DLD1 (cell line): Measurements from ENCODE around the gene SLC22A23.

Experiments
- in situ Hi-C: cut with HindIII; loops from 2 replicates; pipeline ENCODE4 v1.10.0; 2017; ENCODE audit warnings: low sequenced_read_pairs

The SLC22A23 gene, protein sequence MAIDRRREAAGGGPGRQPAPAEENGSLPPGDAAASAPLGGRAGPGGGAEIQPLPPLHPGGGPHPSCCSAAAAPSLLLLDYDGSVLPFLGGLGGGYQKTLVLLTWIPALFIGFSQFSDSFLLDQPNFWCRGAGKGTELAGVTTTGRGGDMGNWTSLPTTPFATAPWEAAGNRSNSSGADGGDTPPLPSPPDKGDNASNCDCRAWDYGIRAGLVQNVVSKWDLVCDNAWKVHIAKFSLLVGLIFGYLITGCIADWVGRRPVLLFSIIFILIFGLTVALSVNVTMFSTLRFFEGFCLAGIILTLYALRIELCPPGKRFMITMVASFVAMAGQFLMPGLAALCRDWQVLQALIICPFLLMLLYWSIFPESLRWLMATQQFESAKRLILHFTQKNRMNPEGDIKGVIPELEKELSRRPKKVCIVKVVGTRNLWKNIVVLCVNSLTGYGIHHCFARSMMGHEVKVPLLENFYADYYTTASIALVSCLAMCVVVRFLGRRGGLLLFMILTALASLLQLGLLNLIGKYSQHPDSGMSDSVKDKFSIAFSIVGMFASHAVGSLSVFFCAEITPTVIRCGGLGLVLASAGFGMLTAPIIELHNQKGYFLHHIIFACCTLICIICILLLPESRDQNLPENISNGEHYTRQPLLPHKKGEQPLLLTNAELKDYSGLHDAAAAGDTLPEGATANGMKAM

DNA sequence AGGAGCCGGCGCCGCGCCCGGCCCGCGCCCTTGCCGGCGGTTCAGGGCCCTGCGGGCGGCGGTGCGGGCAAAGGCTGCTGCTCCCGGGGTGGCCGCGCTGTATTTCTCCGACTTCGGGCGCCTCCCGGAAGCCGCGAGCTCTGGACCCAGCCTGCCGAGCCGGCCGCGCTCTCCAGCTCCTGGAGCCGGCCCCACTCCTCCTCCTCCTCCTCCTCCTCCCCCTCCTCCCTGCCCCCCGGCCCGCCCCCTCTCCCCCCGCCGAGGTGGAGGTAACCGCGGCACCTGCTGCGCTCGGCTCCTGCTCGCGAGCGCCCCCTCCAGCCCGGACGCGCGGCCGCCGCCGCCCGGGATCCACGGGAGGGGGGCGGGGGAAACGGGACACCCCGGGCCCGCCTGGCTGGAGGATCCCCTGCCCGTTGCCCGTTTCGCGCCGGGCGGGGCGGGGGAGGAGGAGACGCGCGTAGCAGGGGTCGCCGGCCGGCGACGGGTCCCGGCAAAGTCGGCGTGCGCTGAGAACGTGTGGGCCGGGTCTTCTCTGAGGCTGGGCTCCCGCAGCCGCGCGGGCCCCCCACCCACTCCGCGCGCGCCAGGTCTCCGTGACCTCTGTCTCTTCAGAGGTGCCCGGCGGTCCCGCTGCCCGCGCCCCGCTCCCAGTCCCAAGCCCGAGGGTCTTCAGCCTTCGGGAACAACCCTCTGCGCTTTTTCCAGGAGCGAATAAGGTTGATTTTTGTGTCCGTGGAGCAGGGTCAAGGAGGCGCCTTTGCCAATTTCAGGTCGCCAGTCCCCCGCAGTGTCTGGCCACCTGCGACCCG is at the start of gene SLC22A23:
Gene SLC22A23 (minus strand): TSS at position 153 of the 812 bp plus-strand sequence. CDS start 491 bp downstream, outside the sequence.
- in situ Hi-C loops = no loop called here

DNA sequence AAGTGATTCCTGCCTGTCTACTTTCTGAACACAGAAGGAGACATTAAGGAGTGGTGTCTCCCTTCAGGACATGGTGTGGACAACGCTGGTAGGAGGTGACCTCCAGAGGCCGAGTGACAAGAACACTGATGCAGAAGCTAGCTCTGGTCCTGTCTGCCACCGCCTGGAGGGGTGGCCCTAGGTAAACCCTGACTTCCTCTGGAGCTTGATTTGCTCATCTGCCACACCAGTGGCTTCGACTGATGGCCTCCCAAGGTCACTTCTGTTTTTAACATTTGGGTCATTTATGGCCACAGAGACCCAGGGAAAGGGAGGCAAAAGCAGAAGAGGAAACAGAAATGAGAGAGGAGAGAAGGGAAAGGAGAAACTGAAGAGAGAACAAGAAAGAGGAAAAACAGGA is 49.4 kb upstream of the SLC22A23 start:
- in situ Hi-C loops = no loop called here

DNA sequence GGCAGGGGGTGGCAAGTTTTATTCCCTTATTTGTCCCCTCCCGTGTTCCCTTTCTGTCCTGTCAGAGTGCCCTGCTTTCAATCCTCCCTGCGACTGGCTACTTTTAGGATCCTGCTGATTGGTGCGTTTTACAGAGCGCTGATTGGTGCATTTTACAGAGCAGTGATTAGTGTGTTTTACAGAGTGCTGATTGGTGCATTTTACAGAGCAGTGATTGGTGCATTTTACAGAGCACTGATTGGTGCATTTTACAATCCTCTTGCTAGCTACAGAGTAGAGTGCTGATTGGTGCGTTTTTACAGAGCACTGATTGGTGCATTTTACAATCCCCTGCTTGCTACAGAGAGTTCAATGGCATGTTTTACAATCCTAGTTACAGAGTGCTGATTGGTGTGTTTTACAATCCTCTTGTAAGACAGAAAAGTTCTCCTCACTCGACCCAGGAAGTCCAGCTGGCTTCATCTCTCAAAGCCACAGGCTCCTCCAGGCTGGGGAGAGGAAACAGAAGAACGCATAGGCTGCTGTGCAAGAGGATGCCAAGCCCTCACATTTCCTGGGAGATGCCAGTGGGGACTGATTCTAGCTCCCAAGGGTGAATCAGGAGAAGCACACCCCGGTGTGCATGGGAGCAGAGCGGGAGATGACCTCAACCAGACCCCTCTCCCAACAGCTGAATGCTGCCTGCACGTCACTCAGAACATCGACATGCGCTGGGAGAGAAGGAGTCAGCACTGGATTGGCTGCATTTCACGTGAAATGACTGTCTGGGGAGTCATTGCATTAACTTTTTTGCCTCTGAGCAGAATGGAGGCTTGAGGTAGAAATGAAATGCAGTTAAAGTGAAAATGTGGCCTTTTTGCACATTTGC is 48.3 kb upstream of the SLC22A23 start:
- in situ Hi-C loops = no loop called here

DNA sequence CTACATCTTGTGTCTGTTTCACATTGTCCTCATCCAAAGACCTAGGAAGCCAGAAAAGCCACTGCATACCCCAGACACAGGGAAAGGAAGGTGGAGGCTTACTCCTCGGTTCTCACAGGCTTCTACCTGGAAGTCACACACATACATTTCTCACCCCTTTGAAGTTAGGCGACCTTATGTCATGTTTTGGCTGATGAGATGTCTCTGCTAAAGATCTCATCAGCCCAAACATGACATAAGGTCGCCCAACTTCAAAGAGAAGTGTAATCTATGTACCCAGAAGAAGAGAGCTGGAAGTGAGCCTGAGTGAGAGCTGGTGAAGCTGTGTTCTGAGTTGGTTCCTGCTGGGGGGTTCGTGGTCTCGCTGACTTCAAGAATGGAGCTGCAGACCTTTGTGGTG is 47.5 kb upstream of the SLC22A23 start:
- in situ Hi-C loops = no loop called here

DNA sequence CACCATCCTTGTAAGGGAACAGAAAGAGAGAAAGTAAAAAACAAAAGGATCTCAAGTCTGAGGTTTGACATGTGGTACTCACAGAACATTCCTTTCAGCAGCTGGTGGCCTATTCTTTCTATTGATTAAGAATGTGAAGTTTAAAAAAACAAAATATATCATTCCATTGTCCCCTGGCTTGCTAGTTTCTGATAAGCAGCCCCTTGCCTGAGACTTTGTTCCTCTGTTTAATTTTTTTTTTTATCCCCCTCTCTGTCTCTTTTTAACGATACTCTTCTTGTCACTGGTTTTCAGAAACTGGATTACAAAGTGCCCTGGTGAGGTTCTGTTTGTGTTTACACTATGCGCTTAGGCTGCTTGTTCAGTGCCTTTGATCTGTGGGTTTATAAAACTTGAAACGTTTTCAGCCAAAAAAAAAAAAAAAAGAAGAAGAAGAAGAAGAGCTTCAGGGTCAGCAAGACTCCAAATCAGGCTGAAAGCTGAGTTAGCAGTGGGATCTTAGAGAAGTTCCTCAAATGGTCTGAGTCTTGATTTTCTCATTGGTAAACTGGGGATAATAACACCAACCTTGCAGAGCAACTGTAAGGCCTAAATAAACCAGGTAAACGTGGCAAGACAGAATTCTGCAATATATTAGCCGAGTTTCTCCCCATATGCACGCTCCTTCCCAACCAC is 45.1 kb upstream of the SLC22A23 start:
- in situ Hi-C loops = no loop called here

DNA sequence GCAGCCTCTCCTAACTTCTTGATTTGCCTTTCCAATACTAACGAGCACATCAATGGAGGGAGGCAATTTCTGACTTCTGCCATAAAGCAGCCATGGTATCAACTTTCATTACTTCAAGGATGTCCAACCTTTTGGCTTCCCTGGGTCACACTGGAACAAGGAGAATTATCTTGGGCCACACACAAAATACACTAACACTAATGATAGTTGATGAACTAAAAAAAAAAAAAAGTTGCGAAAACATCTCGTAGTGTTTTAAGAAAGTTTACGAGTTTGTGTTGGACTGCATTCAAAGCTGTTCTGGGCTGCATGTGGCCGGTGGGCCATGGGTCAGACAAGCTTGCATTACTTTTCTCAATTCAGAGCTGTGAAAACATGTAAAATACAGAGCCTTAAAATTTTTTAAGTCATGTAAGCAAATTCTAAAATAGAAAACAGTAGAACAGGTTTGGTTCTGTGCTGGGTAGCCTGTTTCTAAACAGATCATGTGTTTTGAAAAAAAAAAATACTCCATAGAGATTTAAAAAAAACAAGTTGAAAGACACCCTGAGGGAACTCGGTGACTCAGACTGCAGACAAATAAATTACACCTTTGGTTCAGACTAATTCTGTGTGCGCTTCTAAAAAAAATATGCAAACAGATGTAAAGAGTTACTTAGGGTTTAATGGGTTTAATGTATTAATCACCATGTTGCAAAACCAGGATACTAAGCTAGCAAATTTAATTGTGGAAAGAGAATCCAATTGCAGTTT is 43.6 kb upstream of the SLC22A23 start:
- in situ Hi-C loops = no loop called here

DNA sequence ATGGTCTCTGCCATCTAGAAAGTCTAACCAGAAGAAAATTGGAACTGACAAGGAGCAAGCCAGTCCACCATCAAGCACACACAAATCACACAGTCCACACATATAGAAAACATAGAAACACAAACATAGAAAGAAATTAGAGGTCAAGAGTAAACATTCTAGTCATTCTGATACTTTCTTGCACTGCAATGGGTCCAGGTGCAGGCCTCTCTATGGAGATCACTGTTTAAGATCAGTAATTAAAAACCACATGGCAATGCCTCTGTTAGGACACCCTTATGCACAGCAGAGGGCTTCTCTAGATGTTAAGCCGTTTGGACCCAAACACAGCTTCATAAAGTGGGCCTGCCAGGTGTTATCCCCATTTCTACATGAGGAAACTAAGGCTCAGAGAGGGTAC is 42.8 kb upstream of the SLC22A23 start:
- in situ Hi-C loops = no loop called here

DNA sequence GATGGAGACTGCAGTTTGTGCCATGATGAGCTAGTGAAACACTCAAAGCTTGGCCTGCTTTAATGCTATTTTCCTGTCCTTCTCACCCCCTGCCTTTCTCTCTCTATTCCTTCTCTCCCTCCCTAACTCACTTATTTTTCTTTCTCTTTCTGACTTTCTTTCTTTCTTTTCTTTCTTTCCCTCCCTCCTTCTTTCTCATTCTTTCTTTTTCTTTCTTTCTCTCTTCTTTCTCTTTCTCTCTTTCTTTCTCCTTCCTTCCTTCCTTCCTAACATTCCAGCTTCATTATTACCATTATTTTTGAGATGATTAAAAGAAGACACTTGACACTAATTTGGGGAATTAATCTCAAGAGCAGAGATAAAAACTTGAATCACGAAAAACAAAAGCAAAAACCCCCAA is 39.5 kb upstream of the SLC22A23 start:
- in situ Hi-C loops = no loop called here

DNA sequence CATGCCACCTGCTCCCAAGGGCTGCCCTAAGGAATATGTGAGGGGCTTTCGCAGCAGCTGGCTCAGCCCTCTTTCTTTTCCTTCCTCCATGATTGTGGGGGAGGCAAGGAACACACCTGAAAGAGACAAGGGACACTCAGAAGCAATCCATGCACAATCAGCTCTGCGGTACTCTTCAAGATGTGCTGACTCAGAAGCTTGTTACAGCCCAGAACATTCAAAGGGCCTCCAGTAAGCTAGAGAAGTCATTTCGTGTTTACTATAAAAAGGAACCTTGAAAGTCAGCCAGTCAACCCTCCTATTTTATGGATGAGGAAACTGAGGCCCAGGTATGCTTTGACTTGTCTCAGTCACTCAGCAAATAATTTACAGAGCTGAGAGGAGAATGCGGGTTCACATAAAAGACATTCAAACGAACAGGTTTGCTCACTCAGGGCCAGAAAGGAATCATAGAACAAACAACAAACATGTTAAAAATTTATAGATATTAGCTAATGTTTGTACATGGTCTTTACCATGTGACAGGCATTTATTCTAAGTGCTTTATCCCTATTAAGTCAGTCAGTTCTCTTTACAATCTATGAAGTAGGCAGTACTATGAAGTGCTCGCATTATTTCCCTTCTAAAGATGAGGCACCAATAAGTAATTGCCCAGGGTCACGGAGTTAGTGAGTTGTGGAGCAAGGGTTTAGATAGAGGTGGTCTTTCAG is 37.7 kb upstream of the SLC22A23 start:
- in situ Hi-C loops = no loop called here

DNA sequence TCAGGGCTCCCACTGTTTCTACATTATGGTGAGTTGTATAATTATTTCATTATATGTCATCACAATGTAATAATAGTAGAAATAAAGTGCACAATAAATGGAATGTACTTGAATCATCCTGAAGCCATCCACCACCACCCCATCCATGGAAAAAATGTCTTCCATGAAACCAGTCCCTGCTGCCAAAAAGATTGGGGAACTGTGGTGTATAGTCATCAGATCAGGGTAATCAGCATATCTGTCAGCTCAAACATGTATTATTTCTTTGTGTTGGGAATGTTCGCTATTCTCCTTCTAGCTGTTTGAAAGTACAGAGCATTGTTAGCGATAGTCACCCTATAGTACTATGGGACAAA is 33.8 kb upstream of the SLC22A23 start:
- in situ Hi-C loops = no loop called here

DNA sequence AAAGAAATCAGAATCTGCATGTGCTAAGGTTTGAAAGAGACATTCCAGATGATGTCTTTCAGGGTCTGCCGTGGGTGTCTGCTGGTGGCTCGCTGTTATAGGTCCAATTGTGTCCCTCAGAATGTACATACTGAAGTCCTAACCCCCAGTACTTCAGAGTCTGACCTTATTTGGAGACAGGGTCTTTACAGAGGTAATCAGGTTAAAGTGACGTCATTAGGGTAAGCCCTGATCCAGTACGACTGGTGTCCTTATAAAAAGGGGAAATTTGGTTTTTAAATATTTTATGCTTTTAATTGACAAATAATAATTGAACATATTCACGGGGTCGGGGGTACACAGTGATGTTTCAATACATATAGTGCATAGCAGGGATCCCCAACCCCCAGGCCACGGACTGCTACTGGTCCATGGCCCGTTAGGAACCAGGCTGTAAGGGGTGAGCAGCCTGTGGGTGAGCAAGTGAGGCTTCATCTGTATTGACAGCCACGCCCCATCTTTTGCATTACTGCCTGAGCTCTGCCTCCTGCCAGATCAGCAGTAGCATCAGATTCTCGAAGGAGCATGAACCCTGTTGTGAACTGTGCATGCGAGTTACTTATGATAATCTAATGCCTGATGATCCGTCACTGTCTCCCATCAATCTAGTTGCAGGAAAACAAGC is 33.2 kb upstream of the SLC22A23 start:
- in situ Hi-C loops = no loop called here

DNA sequence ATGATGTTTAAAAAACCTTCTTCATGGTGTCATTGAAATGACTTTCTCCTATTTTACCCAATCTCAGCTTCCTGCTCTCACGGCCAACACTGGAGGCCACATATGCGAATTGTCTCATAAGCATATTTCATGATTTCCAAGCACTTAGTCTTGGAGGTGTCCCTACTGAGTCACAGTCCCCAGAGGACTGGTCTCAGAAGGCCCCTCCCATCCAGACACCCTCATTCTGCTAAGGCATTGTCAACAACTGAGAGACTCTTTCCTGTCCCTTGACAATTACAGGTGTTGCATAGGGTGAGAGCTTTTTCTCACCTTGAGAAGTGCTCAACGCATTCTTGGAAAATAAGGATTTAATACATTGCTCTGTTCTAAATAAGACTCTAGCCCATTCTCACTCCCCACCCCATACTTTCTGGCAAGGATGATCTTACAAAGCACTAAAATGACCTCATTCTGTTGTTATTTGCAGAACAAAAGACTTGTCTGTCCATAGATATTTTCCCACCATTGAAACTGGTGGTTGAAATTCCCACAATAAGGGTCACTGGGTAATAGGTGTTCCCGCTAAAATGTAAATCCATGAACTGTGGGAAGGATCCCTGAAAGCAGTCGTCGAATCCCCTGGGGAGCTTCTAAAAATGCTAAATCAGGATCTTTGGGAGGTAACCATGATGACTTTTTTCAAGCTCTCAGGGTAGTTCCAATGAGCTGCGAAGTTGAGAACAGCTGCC is 32.3 kb upstream of the SLC22A23 start:
- in situ Hi-C loops = no loop called here

DNA sequence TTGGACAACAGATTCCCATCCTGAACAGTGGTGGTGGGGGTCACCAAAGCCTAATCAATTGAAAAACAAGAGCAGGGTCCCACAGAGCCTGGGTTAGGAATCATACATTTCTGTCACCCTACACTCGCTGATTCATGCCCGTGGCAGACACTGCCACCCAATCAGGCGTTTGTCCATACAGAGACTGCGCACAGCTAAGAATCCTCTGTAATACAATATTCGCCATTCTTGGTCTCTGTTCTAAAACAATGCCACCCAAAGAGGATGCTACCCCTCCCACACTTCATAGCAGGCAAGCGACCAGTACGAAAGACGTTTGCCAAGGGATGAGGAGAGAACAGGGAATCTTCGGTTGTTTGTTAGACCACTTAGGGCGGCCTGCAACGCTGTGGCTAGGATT is 28.1 kb upstream of the SLC22A23 start:
- in situ Hi-C loops = no loop called here

DNA sequence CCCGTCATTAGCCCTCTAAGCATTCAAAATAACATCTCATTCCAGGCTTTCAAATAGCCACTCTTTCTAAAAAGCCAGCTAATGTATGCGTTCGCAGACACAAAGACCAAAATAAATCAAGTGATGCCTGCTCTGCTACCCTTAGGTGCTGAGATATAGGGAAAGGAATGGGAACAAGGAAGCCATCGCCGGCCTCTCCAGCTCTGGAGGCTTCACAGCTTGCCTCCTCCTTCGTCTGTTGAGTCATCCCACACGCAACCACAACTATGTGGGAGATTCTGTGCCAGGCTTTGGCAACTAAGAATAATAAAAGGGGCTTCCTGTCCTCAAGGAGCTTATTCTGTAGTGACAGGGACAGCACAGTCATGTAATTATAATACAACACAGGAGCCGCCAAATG is 27.3 kb upstream of the SLC22A23 start:
- in situ Hi-C loops = no loop called here

DNA sequence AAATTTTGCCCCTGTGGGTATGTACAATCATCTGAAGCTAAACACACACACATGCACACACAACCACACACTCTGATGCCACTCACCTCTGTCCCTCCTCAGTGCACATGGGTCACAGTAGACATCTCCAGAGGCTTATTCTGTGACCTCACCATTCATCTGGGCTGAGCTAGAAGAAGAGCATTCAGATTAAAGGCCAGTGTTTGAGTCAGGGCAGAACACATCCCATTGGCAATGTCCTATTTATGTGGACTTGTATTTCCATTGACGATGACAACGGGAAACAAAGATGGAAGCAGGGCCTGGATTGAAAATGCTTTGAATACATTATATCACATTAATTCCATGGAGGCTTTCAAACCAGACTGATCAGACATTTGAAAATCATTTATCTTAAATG is 26.8 kb upstream of the SLC22A23 start:
- in situ Hi-C loops = no loop called here

DNA sequence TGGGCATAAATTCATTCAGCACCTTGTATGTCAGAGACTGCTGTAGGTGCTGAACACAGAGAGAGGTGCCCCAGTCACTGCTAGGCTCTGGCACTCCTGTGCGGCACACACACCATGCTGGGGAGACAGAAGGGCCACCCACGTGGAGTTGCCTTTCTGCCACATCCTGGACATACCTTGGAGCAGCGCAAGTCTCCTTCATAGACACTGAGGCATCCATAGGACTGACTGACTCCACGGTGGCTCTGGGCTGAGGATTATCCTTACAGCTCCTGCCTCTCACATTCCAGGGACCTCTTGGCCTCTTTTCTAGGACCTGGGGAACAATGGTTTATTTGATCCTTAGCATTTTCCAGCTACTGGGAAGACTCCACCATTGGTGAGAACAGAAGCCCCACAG is 26.0 kb upstream of the SLC22A23 start:
- in situ Hi-C loops = no loop called here

DNA sequence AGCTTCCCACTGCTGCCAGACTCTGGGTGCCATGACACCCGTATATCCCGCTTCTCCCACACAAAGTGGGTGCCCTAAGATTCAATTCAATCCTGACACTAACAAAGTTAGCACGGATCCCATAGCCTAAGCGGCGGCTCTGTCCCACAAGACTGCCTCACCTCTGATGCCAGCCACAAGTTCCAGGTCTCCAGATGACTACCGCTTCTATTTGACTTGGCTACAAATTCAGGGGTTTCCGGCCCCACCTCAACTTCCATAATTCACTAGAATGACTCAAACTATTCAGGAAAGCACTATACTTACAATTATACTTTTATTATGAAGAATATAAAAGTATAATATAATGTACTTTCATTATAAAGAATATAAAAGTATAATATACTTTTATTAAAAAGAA is 24.8 kb upstream of the SLC22A23 start:
- in situ Hi-C loops = no loop called here

DNA sequence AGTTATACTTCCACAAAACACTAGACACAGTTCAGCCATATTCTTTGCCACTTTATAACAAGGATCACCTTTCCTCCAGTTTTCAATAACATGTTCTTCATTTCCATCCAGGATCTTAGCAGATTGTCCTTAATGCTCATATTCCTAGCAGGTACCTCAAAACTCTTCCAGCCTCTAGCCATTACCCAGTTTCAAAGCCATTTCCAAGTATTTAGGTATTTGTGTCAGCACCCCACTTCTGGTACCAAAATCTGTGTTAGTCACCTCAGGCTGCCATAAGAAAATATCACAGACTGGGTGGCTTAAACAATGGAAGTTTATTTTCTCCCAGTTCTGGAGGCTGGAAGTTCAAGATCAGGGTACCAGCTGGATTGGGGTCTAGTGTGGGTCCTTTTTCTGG is 23.2 kb upstream of the SLC22A23 start:
- in situ Hi-C loops = no loop called here
